ENCODE data around the gene NOTCH1.
A peak's percentile ranks its signal among the peaks of the same experiment; 100 is the strongest.
"Not testable (repeated sequence)": the region's sequence is repeated elsewhere in the genome, so short reads cannot be mapped to it uniquely, and the experiment has no call there.

The NOTCH1 gene

GRCh38 chr9:136545965-136546696, at the start of gene NOTCH1:
Gene NOTCH1, minus strand, starts transcription at chr9:136546048. Its CDS starts 262 bp downstream, at chr9:136545786.
- peak; percentile 94 for DNase-seq (ENCODE audit: low spot score)

GRCh38 chr9:136594492-136594891, 48.6 kb upstream of the NOTCH1 start:
- DNase-seq (ENCODE audit: low spot score) = no peak

GRCh38 chr9:136593581-136593980, 47.7 kb upstream of the NOTCH1 start:
- DNase-seq (ENCODE audit: low spot score) = no peak

GRCh38 chr9:136592666-136593065, 46.8 kb upstream of the NOTCH1 start:
- no peak for DNase-seq (ENCODE audit: low spot score)

GRCh38 chr9:136590821-136591752, 45.2 kb upstream of the NOTCH1 start:
- DNase-seq (ENCODE audit: low spot score) = no peak

- no peak for DNase-seq (ENCODE audit: low spot score)
Measured at GRCh38 chr9:136589766-136590763, 44.2 kb upstream of the NOTCH1 start.

- no peak for DNase-seq (ENCODE audit: low spot score)
Measured at GRCh38 chr9:136588663-136589464, 43.0 kb upstream of the NOTCH1 start.

- no peak for DNase-seq (ENCODE audit: low spot score)
Measured at GRCh38 chr9:136587944-136588662, 42.3 kb upstream of the NOTCH1 start.

GRCh38 chr9:136587145-136587943, 41.5 kb upstream of the NOTCH1 start:
- no peak for DNase-seq (ENCODE audit: low spot score)

GRCh38 chr9:136586391-136586953, 40.6 kb upstream of the NOTCH1 start:
- no peak for DNase-seq (ENCODE audit: low spot score)

- no peak for DNase-seq (ENCODE audit: low spot score)
Measured at GRCh38 chr9:136585531-136586120, 39.8 kb upstream of the NOTCH1 start.

GRCh38 chr9:136584934-136585333, 39.1 kb upstream of the NOTCH1 start:
- no peak for DNase-seq (ENCODE audit: low spot score)

GRCh38 chr9:136584401-136584932, 38.6 kb upstream of the NOTCH1 start:
- no peak for DNase-seq (ENCODE audit: low spot score)

GRCh38 chr9:136582977-136583735, 37.3 kb upstream of the NOTCH1 start:
- no peak for DNase-seq (ENCODE audit: low spot score)

- no peak for DNase-seq (ENCODE audit: low spot score)
Measured at GRCh38 chr9:136581614-136582447, 36.0 kb upstream of the NOTCH1 start.

- not testable (repeated sequence) for DNase-seq (ENCODE audit: low spot score)
Measured at GRCh38 chr9:136579650-136580219, 33.9 kb upstream of the NOTCH1 start.

Measured in germinal center (tissue), 1 donor.